Transverse colon (tissue), 3 donors: ENCODE measurements around the gene PRKCQ.

ENCODE experiments used
- POLR2A ChIP-seq: fragments of 450-650 bp; IDR thresholded peaks from one replicate; pipeline ENCODE4 v1.6.1; 2016; ENCODE audit warnings: antibody characterized with exemption, mild to moderate bottlenecking, moderate library complexity
- TF ChIP-seq, protein P1 (sequence below), 5 experiments: fragments of 200-600 bp in 3 of 5; fragments of 450-650 bp in 2 of 5; sonication (generic) in 3 of 5; IDR thresholded peaks; 1 replicate in 2 of 5; 2 replicates in 3 of 5; pipeline ENCODE4 v1.5.1; 2016 to 2017; ENCODE audit warnings: antibody characterized with exemption in 5 of 5, inconsistent platforms in 3 of 5, mild to moderate bottlenecking in 2 of 5, moderate library complexity in 1 of 5

DNA sequence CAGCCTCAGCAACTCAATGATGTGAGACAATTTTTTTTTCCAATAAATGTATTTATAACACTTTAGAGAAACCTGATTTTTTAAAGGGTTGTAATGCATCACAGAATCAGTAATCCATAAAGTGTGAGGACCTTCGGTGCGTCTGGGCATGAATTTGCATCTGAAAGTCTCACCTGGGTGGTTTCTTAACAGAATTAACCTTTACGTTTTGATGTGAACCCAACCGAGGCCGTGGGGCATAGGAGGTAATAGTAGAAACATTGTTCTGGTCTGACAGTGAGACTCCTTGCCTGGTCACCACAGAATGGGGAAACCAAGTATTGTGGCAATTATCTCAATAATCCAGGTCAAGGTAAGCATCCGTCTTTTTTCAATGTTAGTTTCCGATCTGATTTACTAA lies 114.6 kb downstream of the PRKCQ start:
- no peak for TF ChIP-seq POLR2A
- TF ChIP-seq, protein P1, sequence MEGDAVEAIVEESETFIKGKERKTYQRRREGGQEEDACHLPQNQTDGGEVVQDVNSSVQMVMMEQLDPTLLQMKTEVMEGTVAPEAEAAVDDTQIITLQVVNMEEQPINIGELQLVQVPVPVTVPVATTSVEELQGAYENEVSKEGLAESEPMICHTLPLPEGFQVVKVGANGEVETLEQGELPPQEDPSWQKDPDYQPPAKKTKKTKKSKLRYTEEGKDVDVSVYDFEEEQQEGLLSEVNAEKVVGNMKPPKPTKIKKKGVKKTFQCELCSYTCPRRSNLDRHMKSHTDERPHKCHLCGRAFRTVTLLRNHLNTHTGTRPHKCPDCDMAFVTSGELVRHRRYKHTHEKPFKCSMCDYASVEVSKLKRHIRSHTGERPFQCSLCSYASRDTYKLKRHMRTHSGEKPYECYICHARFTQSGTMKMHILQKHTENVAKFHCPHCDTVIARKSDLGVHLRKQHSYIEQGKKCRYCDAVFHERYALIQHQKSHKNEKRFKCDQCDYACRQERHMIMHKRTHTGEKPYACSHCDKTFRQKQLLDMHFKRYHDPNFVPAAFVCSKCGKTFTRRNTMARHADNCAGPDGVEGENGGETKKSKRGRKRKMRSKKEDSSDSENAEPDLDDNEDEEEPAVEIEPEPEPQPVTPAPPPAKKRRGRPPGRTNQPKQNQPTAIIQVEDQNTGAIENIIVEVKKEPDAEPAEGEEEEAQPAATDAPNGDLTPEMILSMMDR (IDR thresholded peaks at IDR 0.05): no peak
